SH-SY5Y (cell line): ENCODE measurements around the gene KCMF1.

Experiments used
- GATA2 ChIP-seq: IDR thresholded peaks from 2 replicates; pipeline ENCODE4 v1.6.1; 2011; ENCODE audit warnings: mild to moderate bottlenecking, low read depth, low read length
- GATA3 ChIP-seq: IDR thresholded peaks from 2 replicates; pipeline ENCODE4 v1.6.1; 2011; ENCODE audit warnings: low read depth, mild to moderate bottlenecking, low read length, moderate library complexity

KCMF1 gene

DNA sequence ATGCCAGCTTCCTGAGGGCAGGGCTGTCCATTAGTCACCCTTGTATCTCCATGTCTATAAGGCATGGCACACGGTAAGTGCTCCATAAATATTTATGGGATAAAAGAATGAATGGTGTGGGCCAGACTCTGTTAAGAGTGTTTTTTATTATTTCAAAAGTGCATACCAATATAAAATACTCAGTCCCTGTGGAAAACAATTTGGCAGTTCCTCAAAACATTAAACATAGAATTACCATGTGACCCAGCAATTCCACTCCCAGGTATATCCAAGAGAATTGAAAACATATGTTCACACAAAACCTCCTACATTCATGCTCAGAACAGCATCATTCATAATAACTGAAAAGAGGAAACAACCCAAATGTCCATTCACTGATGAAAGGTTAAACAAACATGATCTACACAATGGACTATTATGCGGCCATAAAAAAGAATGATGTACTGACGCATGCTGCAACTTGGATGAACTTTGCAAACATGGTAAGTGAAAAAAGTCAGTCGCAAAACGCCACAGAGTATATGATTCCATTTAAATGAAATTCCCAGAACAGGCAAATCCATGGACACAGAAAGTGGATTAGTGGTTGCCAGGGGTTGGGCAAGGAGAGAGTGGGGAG lies 93.1 kb downstream of the KCMF1 start:
- TF ChIP-seq GATA3 (no peak), GATA2 (no peak)

- TF ChIP-seq GATA2 (peak; percentile 73), GATA3 (peak; percentile 62)
Observed at GRCh38 chr2:85064927-85065577, 94.1 kb downstream of the KCMF1 start.

- TF ChIP-seq GATA2 (no peak), GATA3 (no peak)
Observed at GRCh38 chr2:85066006-85066740, 95.2 kb downstream of the KCMF1 start.

DNA sequence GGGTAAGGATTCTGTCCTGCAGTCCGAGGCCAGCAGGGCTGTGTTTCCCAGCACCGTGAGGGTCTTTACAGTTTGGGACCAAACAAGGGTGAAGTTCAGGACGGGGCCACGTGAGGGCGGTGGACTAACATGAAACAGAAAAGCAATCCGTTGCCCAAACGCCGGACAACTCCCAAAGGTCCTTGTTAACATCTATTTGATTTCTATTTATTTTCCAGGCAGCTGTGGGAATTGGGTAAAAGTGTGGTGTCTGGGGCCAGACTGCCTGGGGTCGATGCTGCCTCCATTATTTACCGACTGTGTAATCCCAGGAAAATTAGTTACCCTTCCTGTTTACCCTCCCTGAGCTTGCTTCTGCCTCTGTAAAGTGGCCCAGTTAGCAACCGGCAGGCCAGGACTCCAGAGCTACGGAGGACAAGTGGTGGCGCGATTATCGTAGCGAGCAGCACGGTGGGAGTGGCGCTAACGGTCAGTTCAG lies 96.0 kb downstream of the KCMF1 start:
- TF ChIP-seq GATA3 (no peak), GATA2 (no peak)

DNA sequence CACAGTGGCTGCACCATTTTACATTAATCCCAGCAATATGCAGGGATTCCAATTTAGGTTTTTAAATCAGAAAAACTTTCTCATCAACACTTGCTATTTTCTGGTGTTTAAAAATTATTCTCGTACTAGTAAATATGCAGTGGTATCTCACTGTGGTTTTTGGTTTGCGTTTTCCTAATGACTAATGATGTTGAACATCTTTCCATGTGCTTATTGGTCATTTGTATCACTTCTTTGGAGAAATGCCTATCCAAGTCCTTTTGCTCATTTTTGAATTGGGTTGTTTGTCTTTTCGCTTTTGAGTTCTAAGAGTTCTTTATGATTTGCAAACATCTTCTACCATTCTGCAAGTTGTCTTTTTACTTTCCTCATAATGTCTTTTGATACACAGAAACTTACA lies 100.1 kb downstream of the KCMF1 start:
- TF ChIP-seq GATA2 (no peak), GATA3 (no peak)

DNA sequence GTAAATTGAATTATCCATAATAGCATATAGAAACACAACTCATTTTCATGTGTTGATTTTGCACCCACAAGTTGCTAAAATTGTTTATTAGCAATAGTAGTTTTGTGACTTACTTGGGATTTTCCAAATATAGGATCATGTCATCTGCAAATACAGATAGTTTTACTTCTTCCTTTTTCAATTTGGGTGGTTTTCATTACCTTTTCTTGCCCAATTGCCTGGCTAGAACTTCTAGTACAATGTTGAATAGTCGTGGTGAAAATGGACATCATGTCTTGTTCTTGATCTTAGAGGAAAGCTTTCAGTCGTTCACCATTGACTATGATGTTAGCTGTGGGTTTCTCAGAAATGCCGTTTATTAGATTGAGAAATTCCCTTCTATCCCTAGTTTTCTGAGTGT lies 102.1 kb downstream of the KCMF1 start:
- TF ChIP-seq GATA2 (no peak), GATA3 (no peak)

GRCh38 chr2:85076618-85077274 lies 105.8 kb downstream of the KCMF1 start:
- TF ChIP-seq GATA2 = no peak
- TF ChIP-seq GATA3 = no peak

GRCh38 chr2:85077859-85078419 lies 107.0 kb downstream of the KCMF1 start:
- no peak for TF ChIP-seq GATA2
- no peak for TF ChIP-seq GATA3

GRCh38 chr2:85078536-85078935 lies 107.6 kb downstream of the KCMF1 start:
- TF ChIP-seq GATA3 = no peak
- TF ChIP-seq GATA2 = no peak

DNA sequence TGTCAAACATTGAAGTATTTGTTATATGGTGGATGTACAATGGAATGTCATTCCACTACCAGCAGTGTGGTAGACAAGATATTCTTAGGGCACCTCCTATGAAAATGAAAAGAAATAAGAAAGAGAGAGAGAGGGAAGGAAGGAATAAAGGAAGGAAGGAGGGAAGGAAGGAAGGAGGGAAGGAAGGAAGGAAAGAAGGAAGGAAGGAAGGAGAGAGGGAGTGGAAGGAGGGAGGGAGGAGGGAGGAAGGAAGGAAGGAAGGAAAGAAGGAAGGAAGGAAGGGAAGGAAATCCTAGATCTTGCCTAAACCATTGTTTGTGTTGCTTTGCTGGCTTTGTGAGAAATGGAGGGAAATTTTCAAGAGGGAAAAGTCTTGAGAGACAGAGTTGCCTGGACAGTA lies 112.1 kb downstream of the KCMF1 start:
- no peak for TF ChIP-seq GATA2
- no peak for TF ChIP-seq GATA3

DNA sequence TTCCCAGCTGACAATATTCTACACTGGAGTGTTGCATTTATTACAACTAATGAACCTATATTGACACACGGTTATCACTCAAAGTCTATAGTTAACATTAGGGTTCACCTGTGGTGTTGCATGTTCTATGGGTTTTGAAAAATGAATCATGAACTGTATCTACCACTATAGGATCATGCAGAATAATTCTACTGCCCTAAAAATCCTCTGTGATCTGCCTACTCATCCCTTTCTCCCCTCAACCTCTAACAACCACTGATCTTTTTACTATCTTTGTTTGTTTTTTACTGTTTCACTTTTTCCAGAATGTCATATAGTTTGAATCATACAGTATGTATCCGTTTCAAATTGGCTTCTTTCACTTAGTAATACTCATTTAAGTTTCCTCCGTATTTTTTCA lies 114.6 kb downstream of the KCMF1 start:
- TF ChIP-seq GATA3 (no peak), GATA2 (no peak)

GRCh38 chr2:85087541-85087940 lies 116.6 kb downstream of the KCMF1 start:
- TF ChIP-seq GATA2 = no peak

DNA sequence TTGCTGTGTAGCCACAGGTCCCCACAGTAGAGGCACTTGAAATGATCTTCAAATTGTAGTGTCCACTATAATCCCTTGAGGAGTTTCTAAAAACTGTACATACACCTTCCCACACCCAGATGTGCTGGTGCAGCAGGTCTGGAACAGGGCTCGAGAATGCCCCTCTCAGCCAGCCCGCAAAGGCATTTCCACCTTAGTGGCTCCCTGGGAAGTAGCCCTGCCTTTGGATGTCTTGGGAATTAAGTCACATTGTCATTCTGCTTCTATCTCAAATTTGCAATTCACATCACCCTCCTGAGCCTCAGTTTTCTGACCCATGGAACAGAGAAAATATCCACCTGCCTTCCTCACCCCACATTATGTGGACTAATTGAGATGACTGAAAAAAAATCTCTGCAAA lies 118.0 kb downstream of the KCMF1 start:
- TF ChIP-seq GATA2 = no peak
- TF ChIP-seq GATA3 = no peak

GRCh38 chr2:85089585-85089984 lies 118.6 kb downstream of the KCMF1 start:
- TF ChIP-seq GATA3 (no peak), GATA2 (no peak)
